IPS DF 6.9 (cell line): ENCODE results near the gene WIF1.

Experiments
- DNase-seq: peaks from one replicate; pipeline ENCODE4 v3.0.0-alpha.2; 2013; ENCODE audit warnings: low read depth, low spot score
- H3K27ac ChIP-seq: one replicate; pipeline ENCODE4 v1.5.1; 2013; ENCODE audit warnings: low read length, control low read depth
- H3K27me3 ChIP-seq: 2 replicates; pipeline ENCODE4 v1.6.1; 2013; ENCODE audit warnings: mild to moderate bottlenecking, low read length; ENCODE audit not compliant: control insufficient read depth, insufficient read depth
- H3K36me3 ChIP-seq: 2 replicates; pipeline ENCODE4 v1.6.1; 2013; ENCODE audit warnings: low read length; ENCODE audit not compliant: control insufficient read depth, insufficient read depth
- H3K4me1 ChIP-seq: 2 replicates; pipeline ENCODE4 v1.6.1; 2013; ENCODE audit warnings: low read length; ENCODE audit not compliant: control insufficient read depth, insufficient read depth
- H3K4me3 ChIP-seq: 2 replicates; pipeline ENCODE4 v1.5.1; 2013; ENCODE audit warnings: mild to moderate bottlenecking, low read length
- H3K9me3 ChIP-seq: 2 replicates; pipeline ENCODE4 v1.6.1; 2013; ENCODE audit warnings: low read length, inconsistent platforms; ENCODE audit not compliant: control insufficient read depth, insufficient read depth
- WGBS: extraction: QIAGEN DNeasy Blood & Tissue Kit; methylation state at CpG from one replicate; pipeline ENCODE4 v1.1.7; 2013; ENCODE audit warnings: mixed read lengths, missing lambda C conversion rate; ENCODE audit not compliant: insufficient read length, insufficient coverage; 5-methylcytosine and 5-hydroxymethylcytosine counted together

The WIF1 gene

DNA sequence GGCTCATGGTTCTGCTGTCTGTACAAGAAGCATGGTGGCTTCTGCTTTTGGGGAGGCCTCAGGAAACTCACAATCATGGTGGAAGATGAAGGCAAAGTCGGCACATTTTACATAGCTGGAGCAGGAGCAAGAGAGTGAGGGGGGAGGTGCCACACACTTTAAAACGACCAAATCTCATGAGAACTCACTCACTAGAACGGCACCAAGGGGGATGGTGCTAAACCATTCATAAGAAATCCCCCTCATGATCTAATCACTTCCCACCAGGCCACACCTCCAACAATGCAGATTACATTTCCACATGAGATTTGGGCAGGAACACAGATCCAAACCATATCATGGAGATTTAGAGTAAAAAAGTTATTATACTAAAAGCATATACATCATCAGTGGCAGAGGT lies 34.7 kb upstream of the WIF1 start:
- WGBS, result no CpG with 5 or more reads among the region's 3 CpGs
- H3K4me1 ChIP-seq, result no peaks in the 10 kb centered on the region
- no peak overlapping the region for H3K27ac ChIP-seq
- no peak overlapping the region for H3K4me3 ChIP-seq
- H3K9me3 ChIP-seq, result no peaks in the 10 kb centered on the region
- no peaks in the 10 kb centered on the region for H3K27me3 ChIP-seq
- H3K36me3 ChIP-seq, result no peaks in the 10 kb centered on the region
- no peak for DNase-seq

DNA sequence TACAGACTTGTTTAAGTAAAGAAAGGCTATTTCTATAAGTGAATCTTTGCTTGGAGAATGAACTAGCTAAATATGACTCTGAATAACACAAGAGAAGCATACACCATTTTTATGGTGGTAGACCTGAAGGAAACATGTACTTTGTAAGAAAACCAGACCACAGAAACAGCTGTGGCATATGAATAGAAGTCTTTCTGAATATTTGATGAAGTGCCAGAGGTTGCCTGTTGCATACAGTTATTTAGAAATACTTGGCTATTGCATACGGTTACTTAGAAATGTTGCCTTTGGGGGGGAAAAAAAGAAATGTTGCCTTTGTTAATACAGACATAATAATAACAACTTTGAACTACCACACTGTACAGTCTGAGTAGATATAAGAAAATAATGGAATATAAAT lies 31.5 kb upstream of the WIF1 start:
- Histone ChIP-seq H3K36me3 (no peaks in the 10 kb centered on the region), H3K4me1 (no peaks in the 10 kb centered on the region), H3K27me3 (no peaks in the 10 kb centered on the region), H3K9me3 (no peaks in the 10 kb centered on the region), H3K27ac (no peak overlapping the region), H3K4me3 (no peak overlapping the region)
- DNase-seq, result no peak
- WGBS, result no CpG with 5 or more reads among the region's 1 CpG

DNA sequence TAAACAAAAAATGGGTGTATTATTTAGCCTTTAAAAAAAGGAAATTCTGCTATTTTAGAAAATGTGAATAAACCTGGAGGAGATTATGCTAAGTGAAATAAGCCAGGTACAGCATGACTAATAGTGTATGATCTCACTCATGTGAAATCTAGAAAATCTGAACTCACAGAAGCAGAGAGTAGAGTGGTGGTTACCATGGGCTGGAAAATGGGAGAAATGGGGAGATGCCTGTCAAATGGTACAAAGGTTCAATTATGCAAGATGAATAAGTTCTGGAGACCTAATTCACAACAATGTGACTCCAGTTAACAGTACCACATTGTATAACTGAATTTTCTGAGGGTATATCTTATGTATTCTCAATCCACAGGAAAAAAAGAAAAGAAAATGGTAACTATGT lies 30.9 kb upstream of the WIF1 start:
- Histone ChIP-seq H3K4me3 (no peak overlapping the region), H3K4me1 (no peaks in the 10 kb centered on the region), H3K9me3 (no peaks in the 10 kb centered on the region), H3K36me3 (no peaks in the 10 kb centered on the region), H3K27me3 (no peaks in the 10 kb centered on the region), H3K27ac (no peak overlapping the region)
- no peak for DNase-seq

DNA sequence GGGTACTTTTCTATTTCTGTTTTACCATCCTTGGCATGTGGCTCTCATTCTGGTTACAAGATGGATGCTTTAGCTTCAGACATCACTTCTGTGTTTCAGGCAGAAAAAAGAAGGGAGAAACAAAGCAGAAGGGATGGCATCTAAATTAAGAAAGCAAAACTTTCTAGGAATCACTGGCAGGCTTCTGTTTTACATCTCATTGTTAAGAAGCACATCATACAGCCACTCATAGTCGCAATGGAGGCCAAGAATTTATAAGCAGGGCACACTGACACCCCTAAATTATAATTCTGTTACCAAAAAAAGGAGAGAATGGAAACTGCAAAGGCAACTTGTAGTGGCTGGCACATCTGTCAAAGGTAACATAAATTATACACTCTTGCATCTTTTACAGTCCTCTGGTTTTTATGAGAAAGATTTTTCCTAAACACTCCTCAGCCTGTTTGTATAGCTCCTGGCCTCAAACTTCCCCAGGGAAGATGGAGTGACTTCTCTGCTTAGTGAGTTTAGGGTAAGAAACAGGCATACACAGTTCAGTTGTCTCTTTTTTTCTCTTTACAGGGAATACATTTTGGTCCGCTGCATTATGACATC lies 26.3 kb upstream of the WIF1 start:
- no CpG with 5 or more reads among the region's 2 CpGs for WGBS
- Histone ChIP-seq H3K36me3 (no peaks in the 10 kb centered on the region), H3K4me3 (no peak overlapping the region), H3K27me3 (no peaks in the 10 kb centered on the region), H3K27ac (no peak overlapping the region), H3K9me3 (no peaks in the 10 kb centered on the region), H3K4me1 (no peaks in the 10 kb centered on the region)
- no peak for DNase-seq

DNA sequence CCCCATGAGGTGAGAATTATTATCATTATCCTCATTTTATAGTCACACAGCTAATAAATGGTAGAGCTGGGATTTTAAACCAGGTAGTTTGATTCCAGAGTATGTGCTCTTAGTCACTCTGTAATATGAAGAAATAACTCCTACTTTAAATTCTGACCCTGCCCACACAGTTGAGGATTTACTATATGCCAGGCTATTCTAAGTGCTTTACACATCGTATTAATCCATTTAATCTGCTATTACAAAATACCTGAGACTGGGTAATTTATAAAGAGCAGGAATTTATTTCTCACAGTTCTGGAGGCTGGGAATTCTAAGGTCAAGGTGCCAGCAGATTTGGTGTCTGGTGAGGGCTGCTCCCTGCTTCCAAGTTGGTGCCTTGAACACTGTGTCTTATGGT lies 19.6 kb upstream of the WIF1 start:
- WGBS, result no CpG with 5 or more reads among the region's 1 CpG
- H3K4me1 ChIP-seq, result no peaks in the 10 kb centered on the region
- H3K36me3 ChIP-seq, result no peaks in the 10 kb centered on the region
- H3K4me3 ChIP-seq, result no peak overlapping the region
- no peaks in the 10 kb centered on the region for H3K27me3 ChIP-seq
- DNase-seq, result no peak
- H3K27ac ChIP-seq, result no peak overlapping the region
- H3K9me3 ChIP-seq, result no peaks in the 10 kb centered on the region

DNA sequence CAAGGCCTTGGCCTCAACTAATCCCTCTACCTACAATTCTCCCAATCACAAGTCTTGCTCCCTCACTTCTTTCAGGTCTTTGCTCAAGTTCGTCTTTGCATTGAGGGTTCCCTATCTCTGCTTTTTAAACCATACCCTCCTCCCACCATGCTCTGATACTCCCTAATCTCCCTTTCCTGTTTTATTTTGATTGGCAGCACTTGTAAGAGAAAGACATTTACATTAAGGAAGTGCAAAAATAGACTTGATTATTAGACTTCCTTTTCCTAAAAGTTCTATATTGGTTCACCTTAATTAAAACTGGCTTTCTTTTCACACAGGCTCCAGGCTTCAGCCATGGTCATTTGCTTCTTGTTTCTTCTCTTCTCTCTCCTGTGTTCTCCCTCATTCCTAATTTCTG lies 18.3 kb upstream of the WIF1 start:
- no CpG with 5 or more reads among the region's 1 CpG for WGBS

DNA sequence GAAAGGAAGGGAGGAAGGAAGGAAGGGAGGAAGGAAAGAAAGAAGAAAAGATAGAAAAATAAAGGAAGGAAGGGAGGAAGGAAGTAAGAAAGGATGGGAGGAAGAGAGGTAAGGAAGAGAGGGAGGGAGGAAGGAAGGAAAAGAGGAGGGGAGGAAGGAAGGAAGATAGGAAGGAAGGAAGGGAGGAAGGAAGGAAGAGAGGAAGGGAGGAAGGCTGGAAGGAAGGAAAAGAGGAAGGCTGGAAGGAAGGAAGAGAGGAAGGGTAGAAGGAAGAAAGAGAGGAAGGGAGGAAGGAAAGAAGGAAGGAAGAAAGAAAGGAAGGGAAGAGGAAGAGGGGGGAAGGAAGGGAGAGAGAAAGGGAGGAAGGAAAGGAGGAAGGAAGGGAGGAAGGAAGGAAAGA lies 12.8 kb upstream of the WIF1 start:
- no peak overlapping the region for H3K4me3 ChIP-seq
- DNase-seq, result no peak
- H3K27ac ChIP-seq, result no peak overlapping the region
- no peaks in the 10 kb centered on the region for H3K36me3 ChIP-seq
- no peaks in the 10 kb centered on the region for H3K27me3 ChIP-seq
- H3K9me3 ChIP-seq, result no peaks in the 10 kb centered on the region
- H3K4me1 ChIP-seq, result no peaks in the 10 kb centered on the region

More for the DNA sequence above, 18.3 kb upstream of the WIF1 start:
- H3K36me3 ChIP-seq, result no peaks in the 10 kb centered on the region
- H3K4me3 ChIP-seq, result no peak overlapping the region
- no peaks in the 10 kb centered on the region for H3K9me3 ChIP-seq
- H3K27ac ChIP-seq, result no peak overlapping the region
- no peak for DNase-seq
- no peaks in the 10 kb centered on the region for H3K27me3 ChIP-seq
- no peaks in the 10 kb centered on the region for H3K4me1 ChIP-seq

DNA sequence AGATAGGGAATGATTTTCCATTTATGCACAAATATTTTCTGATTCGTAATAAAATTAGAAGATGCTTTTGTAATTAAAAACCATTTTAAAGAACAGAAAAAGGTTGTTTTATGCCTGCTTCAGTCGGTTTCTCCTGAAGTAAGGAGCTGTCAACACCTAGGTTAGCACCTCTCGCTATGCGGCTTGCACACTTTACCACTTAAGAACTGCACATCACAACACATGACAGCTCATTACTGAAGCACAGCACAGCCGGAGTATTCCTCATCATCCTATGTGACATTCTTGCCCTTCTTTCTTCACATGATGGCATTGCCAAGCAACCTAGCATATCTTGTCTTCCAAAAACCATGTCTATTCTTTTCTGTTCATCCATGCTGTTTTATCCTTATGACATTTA lies 5.4 kb upstream of the WIF1 start:
- H3K27me3 ChIP-seq, result no peaks in the 10 kb centered on the region; the same call in 1 of the 2 replicates
- H3K9me3 ChIP-seq, result no peaks in the 10 kb centered on the region
- H3K27ac ChIP-seq, result no peak overlapping the region
- no peak overlapping the region for H3K4me3 ChIP-seq
- no peaks in the 10 kb centered on the region for H3K36me3 ChIP-seq
- no CpG with 5 or more reads among the region's 5 CpGs for WGBS
- no peak for DNase-seq
- H3K4me1 ChIP-seq, result peaks cover 1% of the 10 kb centered on the region; the same call in 1 of the 2 replicates

DNA sequence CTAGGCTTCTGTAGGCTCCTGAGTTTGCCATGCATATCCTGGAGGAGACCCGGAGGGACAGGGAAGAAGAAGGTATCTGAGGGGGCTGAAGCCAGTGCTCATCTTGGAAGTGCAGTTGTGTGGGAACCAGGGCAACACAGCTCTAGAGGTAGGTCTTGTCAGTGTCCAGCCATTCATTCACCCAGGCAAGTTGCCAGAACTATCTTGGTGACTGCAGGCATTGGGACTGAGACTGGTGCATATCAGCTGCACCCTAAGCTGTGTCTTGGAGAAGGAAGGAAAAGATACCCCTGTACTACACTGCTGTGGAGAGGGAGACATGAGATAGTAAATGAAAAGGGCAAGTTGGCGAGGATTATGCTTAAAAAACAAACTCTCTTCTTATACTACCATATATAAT lies 4.9 kb upstream of the WIF1 start:
- DNase-seq, result no peak
- H3K4me3 ChIP-seq, result no peak overlapping the region
- no CpG with 5 or more reads among the region's 2 CpGs for WGBS
- no peak overlapping the region for H3K27ac ChIP-seq
- peaks cover 1% of the 10 kb centered on the region; the same call in 1 of the 2 replicates for H3K4me1 ChIP-seq
- no peaks in the 10 kb centered on the region for H3K36me3 ChIP-seq
- no peaks in the 10 kb centered on the region for H3K9me3 ChIP-seq
- no peaks in the 10 kb centered on the region; the same call in 1 of the 2 replicates for H3K27me3 ChIP-seq

DNA sequence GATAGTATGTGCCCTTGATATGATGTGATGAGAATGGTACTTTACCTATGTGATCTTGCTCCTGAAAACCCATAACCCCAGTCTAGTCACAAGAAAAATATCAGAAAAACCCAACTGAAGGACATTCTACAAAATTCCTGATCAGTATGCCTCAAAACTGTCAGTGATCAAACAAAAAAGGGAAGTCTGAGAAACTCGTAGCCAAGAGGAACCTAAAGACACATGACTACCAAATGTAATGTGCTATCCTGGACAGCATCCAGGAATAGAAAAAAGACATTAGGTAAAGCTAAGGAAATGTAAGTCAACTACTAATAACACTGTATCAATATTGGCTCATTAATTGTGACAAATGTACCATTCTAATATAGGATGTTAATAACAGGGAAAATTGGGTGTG lies 4.1 kb upstream of the WIF1 start:
- H3K27me3 ChIP-seq, result peaks cover 4% of the 10 kb centered on the region; the same call in 1 of the 2 replicates
- no peak overlapping the region for H3K4me3 ChIP-seq
- no peak overlapping the region for H3K27ac ChIP-seq
- peaks cover 1% of the 10 kb centered on the region; the same call in 1 of the 2 replicates for H3K4me1 ChIP-seq
- H3K9me3 ChIP-seq, result no peaks in the 10 kb centered on the region
- WGBS, result no CpG with 5 or more reads among the region's 1 CpG
- no peaks in the 10 kb centered on the region for H3K36me3 ChIP-seq
- no peak for DNase-seq

DNA sequence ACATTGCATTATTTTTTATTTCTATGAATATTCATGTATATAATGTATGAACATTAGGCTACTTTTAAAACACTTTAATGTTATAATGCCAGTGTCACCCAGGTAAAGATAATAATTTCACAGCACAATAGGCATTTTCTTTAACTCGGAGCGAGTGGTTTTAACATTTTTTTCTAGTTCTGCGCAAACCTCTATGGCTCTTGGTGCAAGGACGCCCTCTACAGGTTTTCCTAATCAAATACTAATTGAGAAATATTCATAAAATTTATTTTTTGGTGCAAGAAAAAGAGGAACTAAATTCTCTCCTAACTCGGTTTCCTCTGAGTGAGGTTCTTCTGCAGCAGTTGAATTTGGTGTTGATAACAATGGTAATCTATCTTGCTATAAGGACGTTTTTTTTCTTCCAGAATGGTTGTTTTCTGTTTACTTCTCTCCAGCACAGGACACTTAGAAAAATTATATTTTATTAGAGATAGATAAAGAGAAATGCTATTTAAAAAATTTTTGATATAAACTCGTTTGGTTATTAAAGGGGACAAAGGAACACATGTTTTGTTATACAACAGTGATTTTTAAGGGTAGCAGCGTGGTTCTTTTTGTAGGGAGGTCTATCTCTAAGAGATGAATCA lies 2.4 kb upstream of the WIF1 start:
- WGBS, result no CpG with 5 or more reads among the region's 8 CpGs
- no peak for DNase-seq
- H3K27me3 ChIP-seq, result peaks cover 5% of the 10 kb centered on the region; the same call in 1 of the 2 replicates

More for the DNA sequence above, 2.4 kb upstream of the WIF1 start:
- Histone ChIP-seq H3K36me3 (no peaks in the 10 kb centered on the region), H3K4me1 (peaks cover 1% of the 10 kb centered on the region; the same call in 1 of the 2 replicates), H3K27ac (no peak overlapping the region), H3K9me3 (no peaks in the 10 kb centered on the region), H3K4me3 (no peak overlapping the region)
